Activated CD4-positive, alpha-beta T cell treated with anti-CD3 and anti-CD28 coated beads, Interleukin-2, Interleukin-4, amounts not matched to agents 100 ng/mL and 50 ng/mL, durations not matched to agents 16 hours and 8 hours (primary cell): ENCODE measurements around the gene ACSM2B.
"Not testable (repeated sequence)": the region's sequence is repeated elsewhere in the genome, so short reads cannot be mapped to it uniquely, and the experiment has no call there.

Experiments used
- DNase-seq: peaks from one replicate; pipeline ENCODE4 v3.0.0-alpha.2; 2020; ENCODE audit warnings: low spot score

The ACSM2B gene

GRCh38 chr16:20595068-20595467 is 18.9 kb upstream of the ACSM2B start:
- not testable (repeated sequence) for DNase-seq

GRCh38 chr16:20592780-20593179 is 16.6 kb upstream of the ACSM2B start:
- not testable (repeated sequence) for DNase-seq

- not testable (repeated sequence) for DNase-seq
These were observed 13.3 kb upstream of the ACSM2B start for GRCh38 chr16:20589486-20589885.

GRCh38 chr16:20587645-20588074 is 11.5 kb upstream of the ACSM2B start:
- DNase-seq, result not testable (repeated sequence)

- not testable (repeated sequence) for DNase-seq
These were observed 10.5 kb upstream of the ACSM2B start for GRCh38 chr16:20586716-20587115.

- not testable (repeated sequence) for DNase-seq
These were observed 9.9 kb upstream of the ACSM2B start for GRCh38 chr16:20586112-20586511.

GRCh38 chr16:20580487-20581259 is 4.5 kb upstream of the ACSM2B start:
- DNase-seq, result not testable (repeated sequence)

- DNase-seq, result not testable (repeated sequence)
These were observed 1.9 kb upstream of the ACSM2B start for GRCh38 chr16:20578091-20578490.

- DNase-seq, result not testable (repeated sequence)
These were observed 7.0 kb downstream of the ACSM2B start for GRCh38 chr16:20569117-20569651.

GRCh38 chr16:20568404-20568803 is 7.8 kb downstream of the ACSM2B start:
- DNase-seq, result no peak

- no peak for DNase-seq
These were observed 9.3 kb downstream of the ACSM2B start for GRCh38 chr16:20566864-20567263.

- not testable (repeated sequence) for DNase-seq
These were observed 10.8 kb downstream of the ACSM2B start for GRCh38 chr16:20565334-20565733.

- DNase-seq, result not testable (repeated sequence)
These were observed 11.9 kb downstream of the ACSM2B start for GRCh38 chr16:20564218-20564617.

GRCh38 chr16:20555628-20556027 is 20.5 kb downstream of the ACSM2B start:
- not testable (repeated sequence) for DNase-seq

- DNase-seq, result not testable (repeated sequence)
These were observed 21.5 kb downstream of the ACSM2B start for GRCh38 chr16:20554689-20555088.

- DNase-seq, result not testable (repeated sequence)
These were observed 22.7 kb downstream of the ACSM2B start for GRCh38 chr16:20553493-20553892.

GRCh38 chr16:20546951-20547350 is 29.2 kb downstream of the ACSM2B start:
- DNase-seq, result not testable (repeated sequence)

GRCh38 chr16:20546278-20546853 is 29.8 kb downstream of the ACSM2B start:
- not testable (repeated sequence) for DNase-seq

- DNase-seq, result not testable (repeated sequence)
These were observed 35.4 kb downstream of the ACSM2B start for GRCh38 chr16:20540603-20541316.

- no peak for DNase-seq
These were observed 37.5 kb downstream of the ACSM2B start for GRCh38 chr16:20538687-20539086.

GRCh38 chr16:20538181-20538580 is 38.0 kb downstream of the ACSM2B start:
- DNase-seq, result no peak

- not testable (repeated sequence) for DNase-seq
These were observed 39.5 kb downstream of the ACSM2B start for GRCh38 chr16:20536669-20537068.
